Measurements from ENCODE around the gene C12orf75.

C12orf75 gene

DNA sequence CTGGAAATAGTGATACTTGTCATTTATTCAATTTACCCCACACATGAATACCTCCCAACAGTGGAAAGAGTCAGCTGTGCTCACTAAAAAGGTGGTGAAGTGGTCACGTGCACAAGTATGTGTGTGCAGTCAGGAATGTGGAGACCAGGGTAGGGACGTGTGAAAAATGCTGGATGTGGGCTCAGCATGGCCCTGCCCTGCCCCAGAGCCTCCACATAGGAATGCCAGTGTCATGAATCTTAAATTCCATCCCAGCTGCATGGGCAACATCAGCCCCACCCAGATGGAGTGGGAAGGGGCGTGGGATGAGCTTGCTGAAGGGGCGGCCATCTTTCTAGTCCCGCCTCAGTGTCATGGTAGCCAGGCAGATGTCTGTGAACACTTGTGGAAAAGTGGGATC is 87.7 kb downstream of the C12orf75 start:
- Histone ChIP-seq H3K27ac (no peak overlapping the region), H3K9me3 (no peaks in the 10 kb centered on the region)

DNA sequence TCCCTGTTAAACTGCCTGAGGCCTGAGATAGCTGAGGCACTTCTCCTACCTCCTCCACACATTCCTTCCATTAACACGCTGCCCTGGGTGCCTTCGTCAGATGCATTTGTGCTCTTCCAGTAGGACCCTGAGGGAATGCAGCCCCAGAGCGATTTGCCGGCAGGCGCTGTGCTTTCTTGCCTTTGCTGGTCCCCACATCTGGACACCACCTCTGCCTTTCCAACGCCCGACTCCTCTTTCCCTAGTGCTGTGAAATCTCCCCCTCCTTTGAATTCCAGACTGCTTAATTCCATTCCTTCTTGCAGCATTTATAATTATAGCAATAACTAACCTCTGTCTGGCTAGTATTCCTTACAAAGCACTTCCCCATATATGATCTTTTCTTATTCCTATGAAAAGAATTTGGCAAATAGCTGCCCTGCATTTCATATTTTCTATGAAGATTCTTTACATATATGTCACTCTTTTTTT is 88.4 kb downstream of the C12orf75 start:
- TF ChIP-seq, protein P1, sequence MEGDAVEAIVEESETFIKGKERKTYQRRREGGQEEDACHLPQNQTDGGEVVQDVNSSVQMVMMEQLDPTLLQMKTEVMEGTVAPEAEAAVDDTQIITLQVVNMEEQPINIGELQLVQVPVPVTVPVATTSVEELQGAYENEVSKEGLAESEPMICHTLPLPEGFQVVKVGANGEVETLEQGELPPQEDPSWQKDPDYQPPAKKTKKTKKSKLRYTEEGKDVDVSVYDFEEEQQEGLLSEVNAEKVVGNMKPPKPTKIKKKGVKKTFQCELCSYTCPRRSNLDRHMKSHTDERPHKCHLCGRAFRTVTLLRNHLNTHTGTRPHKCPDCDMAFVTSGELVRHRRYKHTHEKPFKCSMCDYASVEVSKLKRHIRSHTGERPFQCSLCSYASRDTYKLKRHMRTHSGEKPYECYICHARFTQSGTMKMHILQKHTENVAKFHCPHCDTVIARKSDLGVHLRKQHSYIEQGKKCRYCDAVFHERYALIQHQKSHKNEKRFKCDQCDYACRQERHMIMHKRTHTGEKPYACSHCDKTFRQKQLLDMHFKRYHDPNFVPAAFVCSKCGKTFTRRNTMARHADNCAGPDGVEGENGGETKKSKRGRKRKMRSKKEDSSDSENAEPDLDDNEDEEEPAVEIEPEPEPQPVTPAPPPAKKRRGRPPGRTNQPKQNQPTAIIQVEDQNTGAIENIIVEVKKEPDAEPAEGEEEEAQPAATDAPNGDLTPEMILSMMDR (IDR thresholded peaks at IDR 0.05) = no peak
- H3K27me3 ChIP-seq = peaks cover 60% of the 10 kb centered on the region
- no peak overlapping the region for H3K27ac ChIP-seq
- no peaks in the 10 kb centered on the region for H3K36me3 ChIP-seq
- H3K4me1 ChIP-seq (ENCODE audit: control insufficient read depth in 1 of 2, insufficient read depth in 1 of 2, low read depth in 1 of 2, low read length in 1 of 2) = no peaks in the 10 kb centered on the region
- no peaks in the 10 kb centered on the region for H3K9me3 ChIP-seq
- no peak overlapping the region for H3K4me3 ChIP-seq (ENCODE audit: low read depth in 1 of 2, low read length in 1 of 2)

More for the DNA sequence above, 87.7 kb downstream of the C12orf75 start:
- Histone ChIP-seq H3K4me3 (ENCODE audit: low read depth in 1 of 2, low read length in 1 of 2) (no peak overlapping the region), H3K36me3 (no peaks in the 10 kb centered on the region), H3K27me3 (peaks cover 57% of the 10 kb centered on the region), H3K4me1 (ENCODE audit: control insufficient read depth in 1 of 2, insufficient read depth in 1 of 2, low read depth in 1 of 2, low read length in 1 of 2) (no peaks in the 10 kb centered on the region)
- TF ChIP-seq, protein P1 (IDR thresholded peaks at IDR 0.05) = no peak

DNA sequence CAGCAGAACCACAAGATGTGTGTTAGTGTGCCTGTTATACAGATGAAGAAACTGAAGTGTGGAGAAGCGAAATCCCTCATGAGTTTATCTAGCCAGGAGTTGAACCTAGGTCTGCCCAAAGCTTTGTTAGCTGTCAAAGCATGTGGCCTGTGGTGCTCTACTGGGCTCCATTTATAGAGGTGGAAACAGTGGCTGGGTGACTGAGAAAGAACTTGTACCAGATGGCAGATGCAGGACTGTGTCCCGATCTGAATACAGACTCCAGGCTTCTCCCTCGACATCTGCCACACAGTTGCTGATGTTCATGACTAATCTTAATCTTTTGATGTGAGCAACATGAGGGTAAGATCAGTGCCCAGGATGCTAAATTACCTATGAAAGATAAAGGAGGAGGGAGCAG is 89.1 kb downstream of the C12orf75 start:
- Histone ChIP-seq H3K27ac (no peak overlapping the region), H3K9me3 (no peaks in the 10 kb centered on the region), H3K4me3 (ENCODE audit: low read depth in 1 of 2, low read length in 1 of 2) (no peak overlapping the region), H3K27me3 (peaks cover 65% of the 10 kb centered on the region), H3K36me3 (no peaks in the 10 kb centered on the region), H3K4me1 (ENCODE audit: control insufficient read depth in 1 of 2, insufficient read depth in 1 of 2, low read depth in 1 of 2, low read length in 1 of 2) (no peaks in the 10 kb centered on the region)
- TF ChIP-seq, protein P1 (IDR thresholded peaks at IDR 0.05) = no peak

DNA sequence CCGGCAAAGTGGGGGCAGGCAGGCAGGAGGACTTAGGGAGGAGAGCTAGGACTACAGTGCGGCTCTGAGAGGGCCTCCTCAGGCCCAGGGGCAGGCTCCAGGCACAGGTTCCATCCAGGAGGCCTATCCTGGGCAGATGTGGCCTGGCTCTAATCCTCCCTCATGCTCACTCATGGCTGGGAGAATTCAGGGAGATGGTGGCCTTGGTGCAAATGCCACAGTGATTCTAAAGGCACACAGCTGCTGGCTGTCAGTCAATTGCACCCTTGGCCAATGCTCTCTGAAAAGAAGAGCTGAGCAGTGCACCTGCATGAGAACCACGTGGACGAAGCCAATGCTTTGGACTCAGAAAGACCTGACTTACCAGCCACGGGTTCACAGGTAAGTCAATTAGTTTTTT is 89.6 kb downstream of the C12orf75 start:
- Histone ChIP-seq H3K4me3 (ENCODE audit: low read depth in 1 of 2, low read length in 1 of 2) (no peak overlapping the region), H3K27me3 (peaks cover 62% of the 10 kb centered on the region), H3K9me3 (no peaks in the 10 kb centered on the region), H3K4me1 (ENCODE audit: control insufficient read depth in 1 of 2, insufficient read depth in 1 of 2, low read depth in 1 of 2, low read length in 1 of 2) (no peaks in the 10 kb centered on the region), H3K27ac (no peak overlapping the region), H3K36me3 (no peaks in the 10 kb centered on the region)
- TF ChIP-seq, protein P1 (IDR thresholded peaks at IDR 0.05) = no peak

DNA sequence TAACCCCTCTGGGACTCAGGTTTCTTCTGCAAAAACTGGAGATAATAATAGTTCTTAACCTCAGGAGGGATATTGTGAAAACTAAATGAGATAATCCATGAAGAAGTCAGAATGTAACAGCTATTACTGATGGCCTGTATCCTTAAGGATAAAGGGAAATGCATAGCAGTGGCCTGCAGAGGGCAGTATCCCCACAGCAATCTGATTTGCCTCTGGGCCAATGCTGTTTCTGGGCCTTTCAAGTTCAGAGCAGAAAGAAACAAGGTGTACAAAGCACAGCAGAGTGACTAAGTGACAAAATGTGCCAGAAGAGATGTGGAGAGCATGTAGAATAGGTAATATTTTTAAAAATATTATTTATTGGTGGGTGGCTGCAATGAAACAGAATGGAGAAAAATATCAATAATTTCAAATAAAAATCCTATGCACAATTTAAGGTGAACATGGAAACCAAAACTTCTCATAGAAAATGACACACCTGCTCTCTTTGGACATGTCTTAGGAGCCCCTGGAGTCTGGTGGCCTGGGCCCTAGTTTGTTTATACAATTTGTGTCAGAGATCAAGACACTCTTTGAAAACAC is 90.3 kb downstream of the C12orf75 start:
- TF ChIP-seq, protein P1 (IDR thresholded peaks at IDR 0.05) = peak; percentile 65
- Histone ChIP-seq H3K4me1 (ENCODE audit: control insufficient read depth in 1 of 2, insufficient read depth in 1 of 2, low read depth in 1 of 2, low read length in 1 of 2) (no peaks in the 10 kb centered on the region), H3K27ac (no peak overlapping the region), H3K4me3 (ENCODE audit: low read depth in 1 of 2, low read length in 1 of 2) (no peak overlapping the region), H3K9me3 (no peaks in the 10 kb centered on the region), H3K36me3 (no peaks in the 10 kb centered on the region), H3K27me3 (peaks cover 55% of the 10 kb centered on the region)
